ENCODE measurements around the gene JAK3.
"Not testable (repeated sequence)": the region's sequence is repeated elsewhere in the genome, so short reads cannot be mapped to it uniquely, and the experiment has no call there.

JAK3 gene

DNA sequence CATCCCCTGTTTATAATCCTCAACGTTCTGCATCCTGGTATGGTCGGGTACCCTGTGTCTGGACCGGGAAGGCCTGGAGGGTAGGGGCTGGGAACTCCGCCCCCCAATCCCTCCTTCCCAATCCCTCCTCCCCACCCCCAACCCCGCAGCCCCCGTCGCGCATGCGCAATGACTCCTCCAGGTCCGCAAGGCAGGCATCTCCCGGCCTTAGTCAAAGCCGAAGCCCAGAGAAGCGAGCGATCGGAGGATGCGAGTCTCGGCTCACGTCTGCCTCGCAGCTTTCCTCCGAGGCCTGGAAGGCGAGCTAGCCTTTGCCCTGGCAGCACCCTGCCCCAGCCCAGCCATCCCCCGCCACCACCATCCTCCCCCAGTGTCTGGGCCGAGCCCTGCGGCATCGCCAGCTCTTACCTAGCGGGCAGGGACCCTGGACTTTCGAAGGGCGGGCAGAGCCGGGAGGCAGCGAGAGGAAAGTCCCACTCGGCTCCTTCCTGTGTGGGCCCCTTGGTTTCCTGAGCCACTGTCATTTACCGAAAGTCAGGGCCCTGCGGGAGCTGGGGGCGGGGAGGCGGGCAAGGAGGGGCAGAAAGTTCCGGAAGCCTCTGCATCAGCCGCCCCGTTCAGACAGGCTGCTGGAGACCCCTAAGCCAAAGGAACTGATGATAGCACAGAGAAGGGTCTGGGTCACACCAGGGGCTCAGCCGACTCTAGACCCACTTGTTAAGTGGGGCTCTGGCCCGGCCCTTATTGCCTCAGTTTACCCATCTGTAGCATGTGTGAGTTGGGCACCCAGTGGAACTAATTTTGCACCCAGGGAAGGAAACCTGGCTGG lies at the start of gene JAK3:
Gene JAK3 (minus strand): TSS at position 445 of the 829 bp plus-strand sequence. CDS start 3,565 bp downstream, outside the sequence.
- DNase-seq: peak in 9 of 10 donors; percentile 19 to 93 (median 55)
- intact Hi-C loops (cut with DNase I): no loop called here

DNA sequence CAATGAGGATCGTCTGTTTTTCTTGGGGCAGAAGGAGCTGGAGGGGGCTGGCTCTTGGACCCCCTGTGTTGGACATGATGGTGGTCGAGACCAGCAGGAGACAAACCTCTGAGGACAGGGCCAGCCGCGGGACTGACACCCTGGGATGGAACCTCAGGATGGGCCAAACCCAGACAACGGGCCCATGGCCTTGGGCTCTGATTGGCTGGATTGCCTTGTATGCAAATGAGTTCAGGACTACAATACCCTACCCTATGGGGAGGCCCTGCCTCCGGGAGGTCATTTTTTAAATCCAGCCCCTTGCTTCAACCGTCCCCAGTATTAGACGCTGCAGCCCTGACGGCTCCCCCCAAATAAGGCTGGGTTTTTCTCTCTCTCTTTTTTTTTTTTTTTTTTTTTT lies 46.0 kb upstream of the JAK3 start:
- no peak for DNase-seq
- intact Hi-C loops (cut with DNase I): no loop called here

DNA sequence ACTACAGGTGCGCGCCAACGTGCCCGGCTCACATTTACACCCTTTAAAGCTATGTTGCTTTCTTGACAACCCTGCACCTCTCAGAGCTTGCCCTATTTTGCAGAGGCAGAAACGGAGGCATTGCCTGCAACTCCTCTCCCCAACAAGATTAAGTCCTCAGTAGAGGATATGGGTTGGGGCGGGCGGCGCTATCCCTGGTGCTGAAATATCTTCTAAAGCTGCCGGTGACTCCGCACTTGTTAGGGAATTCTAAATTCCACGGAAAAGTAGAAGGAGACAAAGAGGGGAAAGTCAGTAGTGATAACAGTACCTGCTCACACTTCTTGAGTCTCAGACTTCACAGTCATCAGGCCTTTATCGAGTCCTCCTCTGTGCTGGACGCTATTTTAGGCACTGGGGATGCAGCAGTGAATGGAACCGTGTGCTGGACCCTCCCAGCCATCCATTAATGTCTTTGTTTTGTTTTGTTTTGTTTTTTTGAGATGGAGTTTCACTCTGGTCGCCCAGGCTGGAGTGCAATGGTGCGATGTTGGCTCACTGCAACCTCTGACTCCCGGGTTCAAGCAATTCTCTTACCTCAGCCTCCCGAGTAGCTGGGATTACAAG lies 41.9 kb upstream of the JAK3 start:
- DNase-seq: peak in 1 of 10 donors; percentile 11
- intact Hi-C loops (cut with DNase I): no loop called here

DNA sequence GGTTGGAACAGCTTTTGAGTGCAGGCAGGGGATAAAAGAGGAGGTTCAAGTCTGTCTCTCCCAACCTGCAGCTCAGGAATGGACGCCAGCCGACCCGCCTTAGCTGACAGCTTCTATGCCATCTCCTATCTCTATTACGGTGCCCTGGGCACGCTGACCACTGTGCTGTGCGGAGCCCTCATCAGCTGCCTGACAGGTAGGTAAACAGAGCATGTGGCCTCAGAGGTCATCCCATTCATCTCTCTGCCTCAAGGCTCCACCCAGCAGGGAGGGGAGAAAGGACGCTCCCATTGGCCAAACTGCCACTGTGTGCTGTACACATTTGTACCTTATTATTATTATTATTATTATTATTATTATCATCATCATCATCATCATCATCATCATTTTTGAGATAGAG lies 40.5 kb upstream of the JAK3 start:
- intact Hi-C loops (cut with DNase I): no loop called here
- DNase-seq: no peak

DNA sequence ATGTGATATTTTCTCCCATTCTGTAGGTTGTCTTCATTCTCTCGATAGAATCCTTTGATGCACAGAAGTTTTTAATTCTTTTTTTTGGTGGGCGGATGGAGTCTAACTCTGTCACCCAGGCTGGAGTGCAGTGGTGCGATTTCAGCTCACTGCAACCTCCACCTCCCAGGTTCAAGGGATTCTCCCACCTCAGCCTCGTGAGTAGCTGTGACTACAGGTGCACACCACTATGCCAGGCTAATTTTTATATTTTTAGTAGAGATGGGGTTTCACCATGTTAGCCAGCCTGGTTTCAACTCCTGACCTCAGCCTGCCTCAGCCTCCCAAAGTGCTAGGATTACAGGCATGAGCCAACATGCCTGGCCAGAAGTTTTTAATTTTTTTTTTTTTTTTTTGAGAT lies 39.4 kb upstream of the JAK3 start:
- DNase-seq; intact Hi-C loops (cut with DNase I): not testable (repeated sequence)

- DNase-seq: no peak
- intact Hi-C loops (cut with DNase I): no loop called here
Observed at GRCh38 chr19:17886515-17886914, 38.7 kb upstream of the JAK3 start.

- no peak for DNase-seq
- intact Hi-C loops (cut with DNase I): no loop called here
Observed at GRCh38 chr19:17883627-17884410, 36.0 kb upstream of the JAK3 start.

DNA sequence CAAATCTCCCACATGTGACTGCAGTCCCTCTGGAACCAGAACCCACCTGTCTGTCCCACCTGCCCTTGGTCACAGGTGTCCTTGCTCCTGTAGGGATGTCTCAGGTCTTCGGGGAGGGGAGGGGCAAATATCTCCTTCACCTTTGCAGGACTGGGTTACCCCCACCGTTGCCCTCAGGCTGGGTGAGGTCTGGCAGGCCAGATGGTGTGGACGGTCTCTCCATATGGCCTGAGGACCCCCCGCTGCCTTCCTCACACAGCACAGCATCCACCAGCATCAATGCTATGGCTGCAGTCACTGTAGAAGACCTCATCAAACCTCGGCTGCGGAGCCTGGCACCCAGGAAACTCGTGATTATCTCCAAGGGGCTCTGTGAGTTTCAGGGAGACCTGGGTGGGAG lies 33.9 kb upstream of the JAK3 start:
- no peak for DNase-seq
- intact Hi-C loops (cut with DNase I): no loop called here

- intact Hi-C loops (cut with DNase I): no loop called here
- DNase-seq: no peak
Observed at GRCh38 chr19:17879466-17879865, 31.7 kb upstream of the JAK3 start.

DNA sequence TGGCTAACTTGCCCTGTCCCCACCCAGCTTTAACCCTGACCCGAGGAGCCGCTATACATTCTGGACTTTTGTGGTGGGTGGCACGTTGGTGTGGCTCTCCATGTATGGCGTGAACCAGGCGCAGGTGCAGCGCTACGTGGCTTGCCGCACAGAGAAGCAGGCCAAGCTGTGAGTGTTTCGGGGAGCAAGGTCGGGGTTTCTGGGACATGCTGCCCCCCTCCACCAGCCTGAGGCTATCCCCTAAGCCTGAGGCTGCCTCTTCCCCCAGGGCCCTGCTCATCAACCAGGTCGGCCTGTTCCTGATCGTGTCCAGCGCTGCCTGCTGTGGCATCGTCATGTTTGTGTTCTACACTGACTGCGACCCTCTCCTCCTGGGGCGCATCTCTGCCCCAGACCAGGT lies 29.9 kb upstream of the JAK3 start:
- no peak for DNase-seq
- intact Hi-C loops (cut with DNase I): no loop called here

- no peak for DNase-seq
- intact Hi-C loops (cut with DNase I): no loop called here
Observed at GRCh38 chr19:17874758-17875135, 27.0 kb upstream of the JAK3 start.

DNA sequence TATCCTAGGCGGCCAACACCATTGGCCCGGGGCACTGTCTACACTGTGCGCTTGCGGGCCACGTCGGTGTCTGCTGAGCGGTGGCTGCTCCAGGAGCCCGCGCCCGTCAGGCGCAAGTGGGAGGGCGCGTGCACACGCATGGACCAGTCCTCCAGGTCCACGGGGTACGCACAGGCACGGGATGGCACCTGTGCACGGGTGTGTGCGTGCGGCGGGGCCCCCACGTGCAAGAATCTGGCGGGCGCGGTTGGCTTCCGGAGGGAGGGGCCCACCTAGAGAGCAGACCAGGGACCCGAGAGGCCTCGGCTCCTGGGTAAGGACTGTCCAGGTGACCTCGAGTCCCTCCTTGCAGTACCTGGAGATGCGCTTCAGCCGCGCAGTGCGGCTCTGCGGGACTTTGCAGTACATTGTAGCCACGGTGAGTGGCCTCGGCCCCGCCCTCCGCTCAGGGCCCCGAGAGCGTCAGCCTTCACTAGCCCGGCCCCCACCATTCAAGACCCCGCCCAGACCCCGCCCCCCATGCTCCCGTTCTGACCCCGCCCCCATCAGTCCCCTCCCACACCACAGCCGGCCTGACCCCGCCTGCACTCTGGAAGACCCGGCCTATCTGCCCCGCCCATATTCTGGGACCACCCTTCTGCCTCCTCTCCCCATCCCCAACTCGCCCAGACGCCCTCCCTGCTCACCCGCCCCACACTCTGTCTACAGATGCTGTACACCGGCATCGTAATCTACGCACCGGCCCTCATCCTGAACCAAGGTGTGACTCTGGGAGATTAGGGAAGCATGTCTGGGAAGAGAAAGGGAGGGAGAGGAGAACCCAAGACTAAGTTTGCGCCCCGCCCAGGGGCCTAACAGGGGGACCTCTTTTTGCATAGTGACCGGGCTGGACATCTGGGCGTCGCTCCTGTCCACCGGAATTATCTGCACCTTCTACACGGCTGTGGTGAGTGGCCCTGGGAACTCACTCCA lies 26.3 kb upstream of the JAK3 start:
- intact Hi-C loops (cut with DNase I): no loop called here
- no peak for DNase-seq

DNA sequence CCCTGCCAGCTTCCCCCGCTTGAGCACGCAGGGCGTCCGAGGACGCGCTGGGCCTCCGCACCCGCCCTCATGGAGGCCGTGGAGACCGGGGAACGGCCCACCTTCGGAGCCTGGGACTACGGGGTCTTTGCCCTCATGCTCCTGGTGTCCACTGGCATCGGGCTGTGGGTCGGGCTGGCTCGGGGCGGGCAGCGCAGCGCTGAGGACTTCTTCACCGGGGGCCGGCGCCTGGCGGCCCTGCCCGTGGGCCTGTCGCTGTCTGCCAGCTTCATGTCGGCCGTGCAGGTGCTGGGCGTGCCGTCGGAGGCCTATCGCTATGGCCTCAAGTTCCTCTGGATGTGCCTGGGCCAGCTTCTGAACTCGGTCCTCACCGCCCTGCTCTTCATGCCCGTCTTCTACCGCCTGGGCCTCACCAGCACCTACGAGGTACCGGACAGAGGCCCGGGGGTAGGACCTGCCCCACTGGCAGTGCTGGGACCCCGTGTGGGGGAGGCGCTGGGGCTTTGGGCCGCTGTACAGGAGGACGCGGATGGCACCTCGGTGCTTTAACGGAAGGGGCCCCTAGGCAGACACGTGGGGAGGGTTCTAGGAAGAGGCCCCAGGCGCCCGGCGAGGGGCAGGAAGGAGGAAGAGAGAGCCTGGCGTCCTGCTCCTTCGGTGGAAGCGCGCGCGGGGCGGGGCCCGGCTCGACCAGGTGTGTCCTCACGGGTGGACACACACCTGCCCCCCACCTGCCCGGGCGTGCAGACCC lies 24.6 kb upstream of the JAK3 start:
- intact Hi-C loops (cut with DNase I): no loop called here
- no peak for DNase-seq

- intact Hi-C loops (cut with DNase I): no loop called here
- no peak for DNase-seq
Observed at GRCh38 chr19:17871878-17872250, 24.1 kb upstream of the JAK3 start, which contains the start of gene SLC5A5. Gene SLC5A5 (plus strand): TSS chr19:17871945. CDS start chr19:17872320, 375 bp downstream.

DNA sequence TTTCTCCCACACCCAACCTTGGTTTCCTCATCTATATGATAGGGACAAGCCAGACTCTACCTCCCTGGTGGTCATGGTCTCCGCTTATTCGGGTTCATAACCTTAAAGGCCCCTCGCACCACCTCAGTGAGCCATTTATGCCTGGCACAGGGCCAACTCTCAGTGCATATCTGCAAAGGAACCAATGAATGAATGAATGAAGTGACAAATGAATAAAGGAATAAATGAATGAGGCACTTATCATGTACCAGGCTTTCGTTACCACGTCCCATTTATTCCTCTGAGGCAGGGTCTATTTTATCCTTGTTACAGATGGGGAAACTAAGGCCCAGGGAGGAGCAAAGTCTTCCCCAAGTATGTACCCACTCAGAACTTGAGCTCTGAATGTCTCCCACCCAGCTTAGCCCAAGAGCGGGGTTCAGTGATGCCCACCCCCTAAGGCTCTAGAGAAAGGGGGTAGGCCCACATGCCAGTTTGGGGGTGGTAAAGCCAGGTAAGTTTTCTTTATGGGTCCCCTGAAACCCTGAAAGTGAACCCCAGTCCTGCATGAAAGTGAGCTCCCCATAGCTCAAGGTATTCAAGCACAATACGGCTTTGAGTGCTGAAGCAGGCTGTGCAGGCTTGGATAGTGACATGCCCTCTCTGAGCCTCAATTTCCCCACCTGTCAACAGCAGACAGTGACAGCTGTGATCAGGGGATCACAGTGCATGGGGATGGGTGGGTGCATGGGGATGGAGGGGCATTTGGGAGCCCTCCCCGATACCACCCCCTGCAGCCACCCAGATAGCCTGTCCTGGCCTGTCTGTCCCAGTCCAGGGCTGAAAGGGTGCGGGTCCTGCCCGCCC lies 23.5 kb upstream of the JAK3 start:
- intact Hi-C loops (cut with DNase I): no loop called here
- no peak for DNase-seq

GRCh38 chr19:17869114-17869608 lies 21.4 kb upstream of the JAK3 start:
- DNase-seq: no peak
- intact Hi-C loops (cut with DNase I): no loop called here

DNA sequence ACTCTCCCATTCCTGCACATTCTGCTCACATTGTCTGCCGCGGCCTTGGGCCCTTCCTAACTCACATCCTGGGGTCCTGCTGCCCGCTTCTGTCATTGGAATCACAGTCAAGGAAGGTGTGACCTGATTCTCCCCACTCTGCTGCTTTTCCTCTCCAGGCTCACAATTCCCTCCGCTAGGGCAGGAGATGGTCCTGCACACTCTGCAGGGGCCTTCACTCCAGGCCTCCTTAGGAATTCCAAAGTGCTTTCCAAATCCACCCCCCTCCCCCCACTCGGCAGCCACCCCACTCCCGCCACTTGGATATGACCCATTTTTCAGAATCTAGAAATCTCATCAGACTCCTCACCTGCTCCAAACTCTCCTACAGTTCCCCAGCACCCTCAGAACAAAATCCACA lies 20.9 kb upstream of the JAK3 start:
- intact Hi-C loops (cut with DNase I): no loop called here
- DNase-seq: no peak

DNA sequence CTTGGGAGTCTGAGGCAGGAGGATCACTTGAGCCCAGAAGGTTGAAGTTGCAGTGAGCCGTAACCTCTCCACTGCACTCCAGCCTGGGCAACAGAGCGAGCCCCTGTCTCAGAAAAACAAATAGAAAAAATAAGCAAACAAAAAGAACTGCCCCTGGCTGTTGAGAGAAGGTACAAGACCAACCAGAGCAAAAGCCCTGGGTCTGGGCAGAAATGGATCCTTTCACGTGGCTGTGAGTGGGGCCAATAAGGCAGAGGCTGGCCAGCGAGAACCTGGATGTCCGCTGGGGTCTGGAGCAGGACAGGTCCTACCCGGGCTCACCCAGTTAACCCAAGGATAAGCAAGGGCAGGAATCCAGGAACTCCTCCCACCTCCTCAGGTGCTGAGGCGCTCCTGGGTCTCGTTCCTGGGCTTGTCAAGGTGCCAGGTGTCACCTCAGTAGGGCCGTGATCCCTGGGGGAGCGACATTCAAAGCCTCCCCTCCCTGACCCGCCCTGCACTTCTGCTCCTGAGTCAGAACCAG lies 19.2 kb upstream of the JAK3 start:
- DNase-seq: no peak
- intact Hi-C loops (cut with DNase I): no loop called here

Measured in posterior cingulate gyrus (tissue), 11 donors.